Neural crest cell (in vitro differentiated cells): ENCODE data around the gene LPAR6. TPM values are rescaled to one million over a fixed set of nuclear protein-coding genes. Genes with fewer than 3 reads are reported as not detected.

Source experiments
- DNase-seq: peaks from one replicate; pipeline ENCODE4 v3.0.0; 2021; ENCODE audit warnings: low read depth, mixed read lengths, low spot score
- H3K27ac Mint-ChIP-seq: one replicate; pipeline ENCODE4 v1.8.0; 2021; ENCODE audit warnings: mild to moderate bottlenecking, mixed read lengths; ENCODE audit not compliant: unreplicated experiment
- H3K27me3 Mint-ChIP-seq: 2 replicates; pipeline ENCODE4 v1.8.0; 2021; ENCODE audit warnings: low read depth, mild to moderate bottlenecking, mixed read lengths
- H3K36me3 Mint-ChIP-seq: 2 replicates; pipeline ENCODE4 v1.8.0; 2021; ENCODE audit warnings: low read depth, mild to moderate bottlenecking, mixed read lengths
- H3K4me1 Mint-ChIP-seq: 2 replicates; pipeline ENCODE4 v1.8.0; 2021; ENCODE audit warnings: mixed read lengths
- H3K4me3 Mint-ChIP-seq: one replicate; pipeline ENCODE4 v1.8.0; 2021; ENCODE audit warnings: mild to moderate bottlenecking, mixed read lengths
- H3K9me3 Mint-ChIP-seq: 2 replicates; pipeline ENCODE4 v1.8.0; 2021; ENCODE audit warnings: mixed read lengths
- total RNA-seq: library from RNA; stranded (reverse); gene quantifications from 2 replicates; pipeline ENCODE4 v1.2.1, GENCODE V29; 2021
- TF ChIP-seq, protein P1 (sequence below): fragments of 200-600 bp; sonication (generic); conservative IDR thresholded peaks from 2 replicates; pipeline ENCODE4 v1.5.0; 2021; ENCODE audit warnings: antibody characterized with exemption, mild to moderate bottlenecking

LPAR6 gene
- total RNA-seq, 1 donor from 2014 or later = 22.3 TPM

GRCh38 chr13:48411147-48411794 is 1.6 kb downstream of the LPAR6 start:
- H3K36me3 Mint-ChIP-seq = peaks cover 23% of the 10 kb centered on the region
- no peaks in the 10 kb centered on the region for H3K27me3 Mint-ChIP-seq
- H3K4me1 Mint-ChIP-seq = peaks cover 37% of the 10 kb centered on the region
- H3K27ac Mint-ChIP-seq = peak overlapping the region; percentile 99
- no peak for DNase-seq
- peak overlapping the region; percentile 98 for H3K4me3 Mint-ChIP-seq
- peaks cover 3% of the 10 kb centered on the region for H3K9me3 Mint-ChIP-seq
- TF ChIP-seq, protein P1, sequence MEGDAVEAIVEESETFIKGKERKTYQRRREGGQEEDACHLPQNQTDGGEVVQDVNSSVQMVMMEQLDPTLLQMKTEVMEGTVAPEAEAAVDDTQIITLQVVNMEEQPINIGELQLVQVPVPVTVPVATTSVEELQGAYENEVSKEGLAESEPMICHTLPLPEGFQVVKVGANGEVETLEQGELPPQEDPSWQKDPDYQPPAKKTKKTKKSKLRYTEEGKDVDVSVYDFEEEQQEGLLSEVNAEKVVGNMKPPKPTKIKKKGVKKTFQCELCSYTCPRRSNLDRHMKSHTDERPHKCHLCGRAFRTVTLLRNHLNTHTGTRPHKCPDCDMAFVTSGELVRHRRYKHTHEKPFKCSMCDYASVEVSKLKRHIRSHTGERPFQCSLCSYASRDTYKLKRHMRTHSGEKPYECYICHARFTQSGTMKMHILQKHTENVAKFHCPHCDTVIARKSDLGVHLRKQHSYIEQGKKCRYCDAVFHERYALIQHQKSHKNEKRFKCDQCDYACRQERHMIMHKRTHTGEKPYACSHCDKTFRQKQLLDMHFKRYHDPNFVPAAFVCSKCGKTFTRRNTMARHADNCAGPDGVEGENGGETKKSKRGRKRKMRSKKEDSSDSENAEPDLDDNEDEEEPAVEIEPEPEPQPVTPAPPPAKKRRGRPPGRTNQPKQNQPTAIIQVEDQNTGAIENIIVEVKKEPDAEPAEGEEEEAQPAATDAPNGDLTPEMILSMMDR = no peak

- H3K4me3 Mint-ChIP-seq = peak overlapping the region; percentile 81
- H3K4me1 Mint-ChIP-seq = peaks cover 37% of the 10 kb centered on the region
- H3K9me3 Mint-ChIP-seq = no peaks in the 10 kb centered on the region
- TF ChIP-seq, protein P1 = no peak
- DNase-seq = no peak
- peaks cover 16% of the 10 kb centered on the region for H3K36me3 Mint-ChIP-seq
- no peak overlapping the region for H3K27ac Mint-ChIP-seq
- no peaks in the 10 kb centered on the region for H3K27me3 Mint-ChIP-seq
Observed at GRCh38 chr13:48410199-48410598, 2.7 kb downstream of the LPAR6 start.

- H3K9me3 Mint-ChIP-seq = no peaks in the 10 kb centered on the region
- H3K4me1 Mint-ChIP-seq = peaks cover 22% of the 10 kb centered on the region
- H3K27ac Mint-ChIP-seq = peak overlapping the region; percentile 31
- peak overlapping the region; percentile 22 for H3K4me3 Mint-ChIP-seq
- TF ChIP-seq, protein P1 = no peak
- H3K36me3 Mint-ChIP-seq = peaks cover 10% of the 10 kb centered on the region
- DNase-seq = no peak
- no peaks in the 10 kb centered on the region for H3K27me3 Mint-ChIP-seq
Observed at GRCh38 chr13:48405875-48406274, 7.0 kb downstream of the LPAR6 start.

GRCh38 chr13:48404952-48405351 is 8.0 kb downstream of the LPAR6 start:
- no peak overlapping the region for H3K4me3 Mint-ChIP-seq
- H3K36me3 Mint-ChIP-seq = peaks cover 9% of the 10 kb centered on the region
- TF ChIP-seq, protein P1 = no peak
- no peak for DNase-seq
- H3K9me3 Mint-ChIP-seq = no peaks in the 10 kb centered on the region
- H3K27ac Mint-ChIP-seq = peak overlapping the region; percentile 38
- H3K27me3 Mint-ChIP-seq = no peaks in the 10 kb centered on the region
- H3K4me1 Mint-ChIP-seq = peaks cover 16% of the 10 kb centered on the region

- Mint-ChIP-seq H3K4me1 (peaks cover 10% of the 10 kb centered on the region), H3K27ac (peak overlapping the region; percentile 21), H3K4me3 (no peak overlapping the region), H3K27me3 (no peaks in the 10 kb centered on the region), H3K36me3 (peaks cover 9% of the 10 kb centered on the region), H3K9me3 (no peaks in the 10 kb centered on the region)
- TF ChIP-seq, protein P1 = no peak
- DNase-seq = no peak
Observed at GRCh38 chr13:48403913-48404312, 9.0 kb downstream of the LPAR6 start.
